Measurements from ENCODE around the gene HAUS7.

- no peak for TF ChIP-seq CTCF (IDR thresholded peaks at IDR 0.05; ENCODE audit: low read depth, low read length, poor library complexity, severe bottlenecking)
- no peak for TF ChIP-seq EZH2phosphoT487 (IDR thresholded peaks at IDR 0.05; ENCODE audit: borderline replicate concordance, low read length)
These were observed 64.4 kb downstream of the HAUS7 start for GRCh38 chrX:153406011-153406410.
